Glutamatergic neuron (in vitro differentiated cells): ENCODE results near the gene CDK19. TPM values are rescaled to one million over a fixed set of nuclear protein-coding genes. Genes with fewer than 3 reads are reported as not detected.

Experiments
- DNase-seq: peaks from one replicate; pipeline ENCODE4 v3.0.0; 2022
- H3K27ac Mint-ChIP-seq: one replicate; pipeline ENCODE4 v1.8.0; 2020; ENCODE audit warnings: mild to moderate bottlenecking, mixed read lengths, inconsistent platforms; ENCODE audit not compliant: unreplicated experiment
- H3K27me3 Mint-ChIP-seq: one replicate; pipeline ENCODE4 v1.8.0; 2020; ENCODE audit warnings: mild to moderate bottlenecking, moderate library complexity, mixed read lengths, inconsistent platforms; ENCODE audit not compliant: unreplicated experiment
- H3K36me3 Mint-ChIP-seq: one replicate; pipeline ENCODE4 v1.8.0; 2020; ENCODE audit warnings: mild to moderate bottlenecking, mixed read lengths, inconsistent platforms; ENCODE audit not compliant: unreplicated experiment
- H3K4me1 Mint-ChIP-seq: one replicate; pipeline ENCODE4 v1.8.0; 2020; ENCODE audit warnings: mild to moderate bottlenecking, low read depth, mixed read lengths, inconsistent platforms; ENCODE audit not compliant: unreplicated experiment
- H3K4me3 Mint-ChIP-seq: one replicate; pipeline ENCODE4 v1.8.0; 2020; ENCODE audit warnings: mild to moderate bottlenecking, mixed read lengths, inconsistent platforms; ENCODE audit not compliant: unreplicated experiment
- H3K9me3 Mint-ChIP-seq: one replicate; pipeline ENCODE4 v1.8.0; 2020; ENCODE audit warnings: mild to moderate bottlenecking, moderate library complexity, mixed read lengths, inconsistent platforms; ENCODE audit not compliant: unreplicated experiment
- CTCF ChIP-seq: fragments of 200-600 bp; sonication (generic); IDR thresholded peaks from one replicate; pipeline ENCODE4 v1.5.0; 2021; ENCODE audit not compliant: partially characterized antibody, unreplicated experiment
- total RNA-seq: library from RNA; stranded (reverse); fragmentation: NEBNext Ultra II Directional; extraction: Animal tissue kit (Norgen Biotek cat#: 25700); gene quantifications from one replicate; pipeline ENCODE4 v1.2.1, GENCODE V29; 2021; ENCODE audit not compliant: unreplicated experiment

The CDK19 gene
- total RNA-seq, 1 donor from 2014 or later: 20.8 TPM

GRCh38 chr6:110738899-110739365 lies 76.3 kb downstream of the CDK19 start:
- H3K9me3 Mint-ChIP-seq: peaks cover 6% of the 10 kb centered on the region
- H3K4me1 Mint-ChIP-seq: no peaks in the 10 kb centered on the region
- DNase-seq: no peak
- H3K36me3 Mint-ChIP-seq: peaks cover 18% of the 10 kb centered on the region
- no peak overlapping the region for H3K27ac Mint-ChIP-seq
- H3K4me3 Mint-ChIP-seq: no peak overlapping the region
- no peak for TF ChIP-seq CTCF
- peaks cover 4% of the 10 kb centered on the region for H3K27me3 Mint-ChIP-seq

- Mint-ChIP-seq H3K4me3 (no peak overlapping the region), H3K27me3 (no peaks in the 10 kb centered on the region), H3K27ac (no peak overlapping the region), H3K9me3 (peaks cover 2% of the 10 kb centered on the region), H3K4me1 (no peaks in the 10 kb centered on the region), H3K36me3 (peaks cover 1% of the 10 kb centered on the region)
- no peak for DNase-seq
- no peak for TF ChIP-seq CTCF
Observed at GRCh38 chr6:110735666-110736065, 79.6 kb downstream of the CDK19 start.

GRCh38 chr6:110731898-110732297 lies 83.4 kb downstream of the CDK19 start:
- TF ChIP-seq CTCF: no peak
- no peaks in the 10 kb centered on the region for H3K36me3 Mint-ChIP-seq
- no peak overlapping the region for H3K27ac Mint-ChIP-seq

GRCh38 chr6:110731196-110731595 lies 84.1 kb downstream of the CDK19 start:
- no peak for DNase-seq
- Mint-ChIP-seq H3K4me3 (no peak overlapping the region), H3K4me1 (no peaks in the 10 kb centered on the region), H3K9me3 (peaks cover 2% of the 10 kb centered on the region), H3K36me3 (no peaks in the 10 kb centered on the region), H3K27me3 (no peaks in the 10 kb centered on the region), H3K27ac (no peak overlapping the region)
- no peak for TF ChIP-seq CTCF

More at GRCh38 chr6:110731898-110732297, 83.4 kb downstream of the CDK19 start:
- no peak for DNase-seq
- Mint-ChIP-seq H3K9me3 (peaks cover 2% of the 10 kb centered on the region), H3K4me3 (no peak overlapping the region), H3K27me3 (no peaks in the 10 kb centered on the region), H3K4me1 (no peaks in the 10 kb centered on the region)

GRCh38 chr6:110728501-110728900 lies 86.8 kb downstream of the CDK19 start:
- no peaks in the 10 kb centered on the region for H3K36me3 Mint-ChIP-seq

More at GRCh38 chr6:110728501-110728900, 86.8 kb downstream of the CDK19 start:
- Mint-ChIP-seq H3K27ac (no peak overlapping the region), H3K4me3 (no peak overlapping the region), H3K27me3 (no peaks in the 10 kb centered on the region), H3K4me1 (no peaks in the 10 kb centered on the region), H3K9me3 (no peaks in the 10 kb centered on the region)
- no peak for DNase-seq
- TF ChIP-seq CTCF: no peak
